ENCODE data around the gene PPP1R12C.
"Not testable (repeated sequence)": the region's sequence is repeated elsewhere in the genome, so short reads cannot be mapped to it uniquely, and the experiment has no call there.

The PPP1R12C gene

DNA sequence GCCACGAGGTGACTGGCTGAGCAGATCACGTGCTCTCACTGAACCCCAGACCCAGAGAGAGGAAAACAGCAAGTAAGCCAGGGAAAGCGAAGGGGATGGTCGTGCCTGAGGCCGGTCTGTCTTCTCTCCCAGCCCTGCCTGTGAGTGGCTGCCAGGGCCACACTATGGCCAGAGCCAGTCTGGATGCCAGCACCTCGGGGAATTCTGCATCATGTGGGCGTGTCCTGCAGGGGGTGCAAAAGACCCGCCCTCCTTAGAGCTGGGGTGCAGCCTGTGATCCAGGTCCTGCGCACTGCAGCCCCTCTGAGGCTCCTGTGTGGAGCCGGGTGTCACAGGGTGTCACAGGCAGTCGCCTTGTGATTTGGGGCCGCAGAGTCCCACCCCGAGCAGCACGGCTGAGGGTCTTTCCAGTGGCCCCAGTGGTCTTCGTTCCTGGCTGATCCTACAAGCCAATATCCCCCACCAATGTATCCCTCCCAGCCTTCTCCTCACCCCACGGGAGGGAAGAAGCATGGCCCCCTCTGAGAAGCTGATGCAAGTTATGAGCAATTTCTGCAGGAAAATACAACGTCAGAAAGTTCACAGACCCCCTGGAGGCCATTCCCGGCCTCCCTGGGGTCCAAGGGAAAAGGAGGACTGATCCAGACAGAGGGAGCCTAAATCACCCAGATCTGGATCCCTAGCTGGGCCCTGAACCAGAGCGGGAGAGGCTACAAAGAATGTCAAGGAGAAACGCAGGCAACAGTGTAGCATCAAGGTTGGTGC lies 7.7 kb downstream of the PPP1R12C start:
- no peak for DNase-seq

DNA sequence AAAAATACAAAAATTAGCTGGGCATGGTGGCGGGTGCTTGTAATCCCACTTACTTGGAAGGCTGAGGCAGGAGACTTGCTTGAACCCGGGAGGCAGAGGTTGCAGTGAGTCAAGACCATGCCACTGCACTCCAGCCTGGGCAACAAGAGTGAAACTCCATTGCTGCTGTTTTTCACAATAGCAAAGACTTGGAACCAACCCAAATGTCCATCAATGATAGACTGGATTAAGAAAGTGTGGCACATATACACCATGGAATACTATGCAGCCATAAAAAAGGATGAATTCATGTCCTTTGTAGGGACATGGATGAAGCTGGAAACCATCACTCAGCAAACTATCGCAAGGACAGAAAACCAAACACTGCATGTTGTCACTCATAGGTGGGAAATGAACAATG lies 10.2 kb downstream of the PPP1R12C start:
- not testable (repeated sequence) for DNase-seq

DNA sequence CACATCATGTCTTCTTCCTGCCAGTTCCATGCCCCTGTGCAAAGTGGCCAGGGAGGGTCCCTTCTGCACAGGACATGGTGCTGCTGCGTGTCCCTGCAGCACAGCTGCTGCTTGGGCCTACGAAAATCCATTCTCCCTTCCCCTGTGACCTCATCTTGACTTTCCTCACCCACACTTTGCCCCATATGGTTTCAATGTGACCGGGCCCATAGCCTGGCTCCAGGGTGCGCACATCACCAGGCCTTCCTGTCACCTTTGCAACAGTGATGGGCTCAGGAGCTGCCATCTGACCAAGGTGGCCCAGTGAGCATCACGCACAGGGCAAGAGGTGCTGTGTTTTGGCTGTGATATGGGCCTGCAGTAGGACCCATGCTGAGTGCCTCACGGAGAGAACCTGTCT lies 10.8 kb downstream of the PPP1R12C start:
- no peak for DNase-seq

DNA sequence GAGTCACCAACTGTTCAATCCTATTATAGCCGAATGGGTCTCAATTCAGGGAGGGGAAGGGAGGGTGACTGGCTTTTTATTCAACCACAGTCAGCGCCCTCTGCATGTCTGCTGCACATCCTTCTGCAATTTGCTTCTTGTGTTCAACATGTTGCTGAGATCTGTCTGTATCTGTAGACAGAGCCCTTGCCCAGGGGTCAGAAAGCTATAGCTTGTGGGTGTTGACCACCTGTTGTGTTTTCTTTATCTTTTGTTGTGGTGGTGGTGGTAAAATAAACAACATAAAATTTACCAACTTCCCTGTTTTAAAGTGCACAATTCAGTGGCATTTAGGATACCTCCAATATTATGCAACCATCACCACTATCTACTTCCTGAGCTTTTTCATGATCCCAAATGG lies 12.2 kb downstream of the PPP1R12C start:
- DNase-seq: no peak

DNA sequence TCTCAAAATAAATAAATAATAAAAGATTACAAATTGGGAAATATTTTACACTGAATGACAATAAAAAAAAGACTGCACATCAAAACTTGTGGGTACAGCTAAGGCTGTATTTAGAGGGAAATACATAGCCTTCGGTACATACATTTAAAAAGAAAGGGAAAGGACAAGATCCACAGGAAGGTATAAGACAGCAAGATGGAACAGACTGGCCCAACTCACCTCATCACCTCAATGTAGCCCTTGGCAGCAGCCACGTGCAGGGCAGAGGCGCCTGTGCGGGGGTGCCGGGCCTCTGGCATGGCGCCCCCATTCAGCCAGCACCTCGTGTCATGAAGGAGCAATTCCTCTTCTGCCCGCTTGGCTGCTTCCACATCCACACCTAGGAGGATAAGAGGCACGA lies 14.2 kb downstream of the PPP1R12C start:
- no peak for DNase-seq

DNA sequence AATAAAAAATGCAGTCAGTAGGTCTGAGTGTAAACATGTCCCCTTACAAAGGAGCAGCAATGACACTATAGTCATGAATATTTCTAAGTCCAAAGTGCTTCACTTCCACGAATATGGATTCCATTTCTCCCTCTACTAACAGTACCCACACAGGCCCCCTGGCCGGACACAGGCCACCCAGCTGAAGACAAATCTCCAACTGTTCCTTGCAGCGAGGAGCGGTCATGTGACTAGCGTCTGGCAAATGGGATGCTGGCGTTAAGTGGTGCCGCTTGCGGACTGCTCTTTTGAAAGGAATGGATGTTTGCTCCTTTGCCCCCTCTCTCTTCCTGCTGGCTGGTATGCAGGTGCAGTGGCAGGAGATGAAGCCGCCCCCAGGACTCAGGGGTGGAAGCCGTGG lies 16.2 kb downstream of the PPP1R12C start:
- DNase-seq: no peak

DNA sequence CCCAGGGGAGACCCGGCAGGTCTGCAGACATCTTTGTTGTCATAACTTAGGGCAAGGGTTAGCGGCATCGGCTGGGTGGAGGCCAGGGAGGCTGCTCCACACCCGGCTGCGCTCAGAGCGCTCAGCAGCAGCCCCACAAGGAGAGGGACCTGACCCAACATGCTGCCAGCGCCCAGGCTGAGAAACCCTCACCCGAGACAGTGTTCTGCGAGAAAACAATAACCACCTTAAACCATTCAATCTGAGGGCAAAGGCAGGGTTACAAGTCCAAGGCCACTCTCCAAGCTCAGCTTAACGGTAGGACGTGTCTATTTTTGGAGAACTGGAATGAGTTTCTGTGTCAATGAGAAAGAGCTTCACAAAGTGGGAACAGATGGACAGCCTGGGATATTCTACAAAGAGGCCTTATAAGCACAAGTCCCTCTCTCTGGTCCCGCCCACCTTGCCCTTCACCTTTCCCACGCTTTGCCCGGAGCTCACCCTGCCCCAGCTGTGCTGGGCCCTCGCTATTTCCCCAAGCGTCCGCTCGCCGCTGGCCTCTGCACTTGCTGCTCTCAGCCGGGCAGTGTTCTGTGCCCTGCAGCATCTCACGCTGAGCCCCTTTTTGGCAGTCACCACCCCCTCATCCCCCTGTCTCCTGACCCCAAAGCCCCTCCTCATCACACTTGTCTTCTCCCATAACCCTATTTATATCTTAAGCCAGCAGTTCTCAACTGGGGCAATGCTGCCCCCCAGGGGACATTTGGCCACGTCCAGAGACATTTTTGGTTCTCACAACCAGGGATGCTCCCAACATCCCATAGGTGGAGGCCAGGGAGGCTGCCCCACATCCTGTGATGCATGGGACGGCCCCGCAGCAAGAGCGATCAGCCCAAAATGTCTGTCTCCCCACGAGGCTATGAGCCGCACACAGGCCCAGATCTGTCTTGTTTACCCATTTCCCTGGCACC lies 17.6 kb downstream of the PPP1R12C start:
- DNase-seq: no peak

DNA sequence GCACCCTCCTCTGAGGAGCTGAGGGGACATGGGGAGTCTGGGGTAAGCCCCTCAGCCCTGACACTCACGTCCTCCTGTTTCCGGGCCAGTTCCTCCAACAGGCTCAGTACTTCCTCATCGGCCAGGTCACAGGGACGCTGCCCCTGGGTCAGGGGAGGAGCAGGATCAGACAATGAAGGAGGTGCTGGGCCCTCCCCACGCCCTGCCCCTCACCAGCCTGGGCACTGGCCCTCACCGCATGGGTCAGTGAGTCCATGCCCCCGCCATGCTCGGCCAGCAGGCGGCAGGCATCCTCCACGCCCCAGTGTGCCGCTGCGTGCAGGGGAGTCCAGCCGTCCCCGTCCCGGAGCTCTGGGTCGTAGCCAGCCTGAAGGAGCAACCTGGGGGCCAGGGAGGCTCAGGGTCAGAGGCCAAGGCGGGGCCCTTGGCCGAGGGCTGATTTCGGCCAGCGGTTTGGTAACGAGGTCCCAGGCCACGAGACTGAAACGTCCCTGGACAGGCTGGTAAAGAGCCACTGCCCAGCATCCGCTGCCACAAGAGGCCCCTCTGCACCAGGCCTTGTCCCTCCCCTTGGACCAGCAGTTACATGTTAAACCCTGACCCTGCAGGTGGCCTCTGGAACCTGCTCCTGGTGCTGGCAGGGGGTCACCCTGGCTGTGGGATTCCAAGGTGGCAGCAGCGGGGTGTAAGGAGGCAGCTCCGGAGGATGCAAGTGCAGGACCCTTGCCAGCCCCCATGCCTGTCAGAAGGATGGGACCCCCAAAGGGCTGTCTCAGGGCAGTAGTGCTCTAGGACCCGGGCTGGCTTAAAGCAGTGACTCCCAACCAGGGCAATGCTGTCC lies 18.5 kb downstream of the PPP1R12C start:
- no peak for DNase-seq

DNA sequence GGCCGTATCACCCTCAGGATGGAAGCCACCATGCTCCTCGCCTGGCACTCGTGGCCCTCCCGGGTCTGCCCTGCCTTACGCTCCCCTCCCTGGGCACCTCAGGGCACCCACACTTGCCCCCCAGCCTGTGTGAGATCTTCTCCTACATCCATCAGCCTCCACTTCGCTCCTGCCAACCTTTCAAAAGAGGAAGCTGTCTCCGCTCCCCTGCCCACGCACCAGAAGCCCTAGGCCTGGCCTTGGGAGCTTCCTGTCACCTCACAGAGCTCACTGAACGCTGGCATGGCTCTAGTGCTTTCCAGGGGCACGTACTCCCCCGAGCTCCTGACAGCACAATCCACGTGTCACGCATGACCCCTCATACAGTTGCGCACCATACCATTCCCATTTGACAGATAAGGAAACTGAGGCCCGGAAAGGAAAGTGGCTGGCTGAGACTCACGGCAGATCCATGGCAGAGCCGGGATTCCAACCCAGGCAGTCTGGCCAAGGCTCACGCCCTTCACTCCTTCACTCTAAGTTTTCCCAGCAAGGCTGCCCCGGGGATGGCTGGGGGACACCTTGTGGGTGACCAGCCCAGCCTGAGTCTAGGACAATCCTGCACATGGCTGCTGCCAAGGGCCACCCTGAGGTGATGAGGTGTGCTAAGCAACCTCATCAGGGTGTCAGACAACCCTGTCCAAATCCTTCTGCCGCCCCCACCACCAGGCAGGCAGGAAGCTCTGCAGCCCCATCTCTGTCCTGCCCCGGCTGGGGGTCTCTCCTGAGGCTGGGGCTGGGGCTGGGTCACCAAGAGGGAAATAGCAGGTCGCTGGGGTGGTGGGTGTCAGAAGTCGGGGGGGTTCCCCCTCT lies 19.3 kb downstream of the PPP1R12C start:
- DNase-seq: no peak

DNA sequence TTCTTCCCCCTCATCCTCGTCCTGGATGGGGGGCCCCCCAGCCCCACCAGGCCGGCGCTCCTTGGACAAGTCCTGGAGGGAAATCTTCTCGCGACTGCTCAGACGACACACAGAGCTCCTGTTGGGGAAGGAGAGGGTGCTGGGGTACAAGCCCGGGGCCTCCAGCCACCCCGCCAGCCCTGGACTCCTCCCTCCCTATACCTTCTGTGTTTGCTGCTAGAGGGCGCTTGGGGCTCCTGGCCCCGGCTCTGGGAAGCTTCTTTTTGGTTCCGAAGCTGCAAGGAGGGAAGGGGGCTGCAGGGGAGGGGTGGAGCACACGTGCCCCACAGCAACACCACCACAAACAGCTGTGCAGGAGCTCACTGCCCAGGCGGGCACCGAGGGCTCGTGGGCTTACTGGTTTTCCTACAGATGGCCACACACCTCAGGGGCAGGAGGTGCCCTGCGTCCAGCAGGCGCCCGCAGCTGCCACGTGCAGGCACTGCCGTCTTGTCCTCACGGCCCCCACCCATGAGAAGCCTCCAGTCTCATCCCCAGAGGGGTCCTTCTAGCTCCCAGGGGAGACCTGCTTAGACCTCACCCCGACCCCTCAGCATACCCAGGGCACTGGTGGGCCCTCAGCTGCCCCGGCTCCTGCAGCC lies 21.3 kb downstream of the PPP1R12C start:
- DNase-seq: no peak

DNA sequence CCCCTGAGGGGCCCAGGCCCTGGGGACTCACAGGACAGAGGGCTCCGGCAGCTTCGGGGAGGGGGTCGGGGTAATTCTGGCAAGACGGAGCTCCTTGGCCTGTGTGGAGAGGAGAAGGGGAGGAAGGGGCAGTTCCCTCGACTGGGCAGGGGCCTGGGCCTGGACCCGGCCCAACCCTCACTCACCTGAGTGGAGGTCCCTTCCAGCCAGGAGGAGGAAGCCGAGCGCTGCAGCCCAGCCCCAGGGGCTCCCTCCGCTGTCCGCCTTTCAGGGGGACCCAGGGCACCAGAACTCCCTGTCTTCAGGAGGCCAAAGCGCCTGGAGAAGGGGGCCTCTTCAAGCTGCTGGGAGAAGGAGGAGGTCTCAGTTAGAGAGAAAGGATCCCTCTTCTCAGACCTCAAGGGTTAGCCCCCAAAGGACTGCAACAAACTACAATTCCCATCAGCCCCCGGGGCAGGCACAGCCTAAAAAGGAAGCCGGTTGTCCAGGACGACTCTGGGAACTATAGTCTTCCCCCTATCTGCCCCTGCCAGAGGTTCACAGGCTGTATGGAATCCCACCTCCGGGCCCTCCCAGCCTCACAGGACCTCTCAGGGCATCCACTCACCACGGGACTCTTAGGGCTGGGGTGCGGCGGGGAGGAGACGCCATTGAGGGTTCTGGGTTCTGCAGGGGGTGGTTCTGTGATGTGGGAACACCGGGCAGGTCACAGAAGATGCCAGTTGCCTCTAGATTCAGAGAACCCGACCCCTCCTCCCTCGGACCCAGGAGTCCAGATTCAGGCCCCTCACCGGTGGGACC lies 22.0 kb downstream of the PPP1R12C start:
- DNase-seq: no peak

DNA sequence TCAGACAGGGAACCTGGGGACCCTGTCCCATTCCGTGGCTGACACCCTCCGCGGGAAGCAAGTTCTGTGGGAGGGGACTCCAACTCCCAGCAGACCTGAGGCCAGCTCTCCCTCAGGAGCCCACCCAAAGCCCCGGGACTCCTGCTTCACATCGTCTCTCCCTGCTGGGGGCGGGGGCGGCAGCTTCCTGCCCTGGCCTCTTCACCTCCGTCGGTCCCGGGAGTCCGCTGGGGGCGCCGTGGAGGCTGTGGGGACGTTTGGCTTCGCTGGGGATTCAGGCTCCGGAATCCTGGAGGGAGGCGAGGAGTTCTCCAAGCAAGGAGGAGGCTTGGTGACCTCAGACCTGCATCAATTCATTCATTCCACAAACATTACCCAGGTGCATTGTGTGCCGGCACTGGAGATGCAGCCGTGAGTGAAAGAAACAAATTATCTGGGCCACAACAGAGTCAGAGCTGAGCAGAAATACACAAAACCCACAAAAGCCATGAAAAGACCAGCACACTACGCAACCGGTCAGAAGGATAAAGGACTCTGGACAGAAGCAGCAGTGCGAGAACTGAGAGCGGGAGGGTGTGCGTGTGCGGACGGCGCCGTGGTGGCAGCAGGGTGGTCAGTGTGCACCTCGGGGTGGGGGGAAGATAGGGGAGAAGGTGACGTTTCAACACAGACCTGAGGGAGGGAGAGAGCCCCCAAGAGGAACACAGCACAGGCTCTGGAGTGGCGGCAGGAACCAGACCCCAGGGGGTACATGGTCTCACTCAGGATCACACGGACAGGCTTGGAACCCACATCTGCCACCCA lies 22.8 kb downstream of the PPP1R12C start:
- DNase-seq: no peak

DNA sequence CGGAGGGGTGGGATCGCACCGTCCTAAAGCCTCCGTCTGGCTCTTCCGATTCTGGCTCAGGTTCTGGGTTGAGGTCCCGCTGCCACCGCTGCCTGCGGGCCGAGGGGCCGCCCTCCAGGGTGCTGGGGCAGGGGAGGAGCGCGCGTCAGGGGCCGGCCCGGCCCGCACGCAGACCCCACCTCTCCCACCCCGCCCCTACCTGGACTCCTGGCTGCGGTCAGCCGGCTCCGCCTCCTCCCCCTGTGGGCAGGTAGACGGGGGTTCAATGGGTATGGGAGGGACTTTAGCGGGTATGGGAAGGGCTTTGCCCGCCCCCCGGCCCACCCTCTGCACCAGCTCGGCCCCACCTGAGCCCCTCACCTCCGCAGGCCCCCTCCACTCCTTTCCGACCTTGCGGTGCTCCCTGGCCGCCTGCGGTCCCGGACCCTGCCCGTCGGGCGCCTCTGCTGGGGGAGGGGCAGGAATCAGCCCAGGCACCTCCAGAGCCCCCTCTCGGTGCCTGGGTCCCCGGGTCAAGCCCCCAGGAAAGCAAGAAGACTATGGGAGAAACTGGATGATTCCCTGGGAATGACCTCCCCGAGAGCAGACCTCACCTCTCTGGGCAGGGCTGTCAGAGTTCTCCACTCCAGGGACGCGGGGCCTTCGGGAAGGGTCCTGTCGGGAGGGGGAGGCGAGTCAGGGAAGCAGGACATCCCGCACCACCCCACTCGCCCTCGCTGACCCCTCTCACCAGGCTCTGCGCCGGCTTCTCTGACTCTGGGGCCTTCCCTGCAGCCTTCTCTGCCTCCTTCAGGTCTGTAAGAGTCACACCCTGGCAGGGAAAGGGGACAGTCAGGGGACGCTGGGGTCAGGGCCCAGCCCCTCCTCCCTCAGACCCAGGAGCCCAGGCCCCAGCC lies 24.8 kb downstream of the PPP1R12C start:
- DNase-seq: no peak

DNA sequence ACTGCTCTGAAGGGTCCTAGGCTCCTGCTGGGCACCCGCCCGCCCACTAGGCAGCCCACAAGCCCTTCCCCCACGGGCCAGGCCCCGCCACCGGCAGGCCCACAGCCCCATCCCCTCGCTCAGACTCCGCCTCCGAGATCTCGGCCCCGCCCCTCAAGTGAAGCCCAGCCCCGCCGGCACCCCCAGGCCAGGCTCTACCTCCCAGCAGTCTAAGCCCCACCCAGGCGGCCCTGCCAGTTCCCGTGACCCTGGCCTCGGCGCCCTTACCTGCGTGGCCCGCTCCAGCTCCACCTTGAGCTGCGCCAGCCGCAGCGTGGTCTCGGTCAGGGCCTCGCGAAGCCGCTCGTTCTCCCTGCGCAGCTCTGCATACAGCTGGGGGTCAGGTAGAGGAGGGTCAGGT lies 25.5 kb downstream of the PPP1R12C start:
- no peak for DNase-seq

DNA sequence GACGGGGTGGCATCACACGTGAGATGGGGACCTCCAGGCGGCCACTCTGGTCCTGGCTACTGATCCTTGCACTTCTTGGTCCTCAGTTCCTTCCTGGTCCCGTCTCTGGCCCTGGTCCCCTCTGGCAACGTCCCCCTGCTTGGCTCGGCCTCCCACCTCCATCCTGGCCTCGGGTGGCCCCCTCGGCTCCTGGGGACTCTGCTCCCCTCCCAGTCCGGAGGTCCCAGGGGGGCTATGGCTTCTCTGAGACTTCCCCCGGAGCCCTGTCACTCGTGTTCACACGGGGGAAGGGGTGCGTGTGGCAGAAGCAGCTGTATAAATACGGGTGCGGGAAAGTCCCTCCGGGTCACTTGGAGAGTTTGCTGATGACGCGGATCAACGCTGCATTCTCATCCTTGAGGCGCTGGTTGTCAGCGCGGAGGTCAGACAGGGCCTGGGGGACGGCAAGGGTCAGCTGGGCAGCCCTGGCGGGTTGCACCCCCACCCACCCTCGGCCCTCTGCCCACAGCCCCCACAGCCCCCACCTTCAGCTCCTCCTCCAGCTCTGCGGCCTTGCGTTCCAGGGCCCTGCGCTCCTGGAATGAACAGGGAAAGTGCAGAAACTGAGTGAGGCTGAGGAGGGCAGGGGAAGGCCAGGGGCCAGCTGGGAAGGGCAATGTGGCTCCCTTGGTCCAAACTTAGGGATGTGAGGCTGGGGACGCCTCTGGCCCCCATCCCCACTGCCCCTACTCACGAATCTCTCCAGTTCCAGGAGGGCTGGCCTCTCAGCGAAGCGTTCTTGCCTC lies 26.1 kb downstream of the PPP1R12C start:
- DNase-seq: no peak

DNA sequence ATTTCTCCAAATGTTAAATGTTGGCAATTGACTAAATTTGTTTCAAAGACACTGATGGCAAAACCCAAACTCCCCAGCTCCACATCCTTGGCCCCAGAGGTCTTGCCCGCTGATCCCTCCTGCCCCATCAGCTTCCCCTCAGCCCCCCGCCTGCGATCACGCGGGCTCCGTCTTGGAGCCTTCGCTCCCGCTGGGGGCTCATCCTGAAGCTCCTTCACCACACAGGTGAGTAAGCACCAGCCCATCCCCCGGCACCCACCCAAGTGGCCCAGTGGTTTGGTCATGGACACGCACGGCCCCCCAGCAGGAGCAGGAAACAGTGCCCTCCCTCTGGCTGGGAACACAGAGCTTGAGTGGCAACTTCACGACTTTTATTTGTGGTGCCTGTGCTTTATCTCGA lies 26.9 kb downstream of the PPP1R12C start:
- no peak for DNase-seq

DNA sequence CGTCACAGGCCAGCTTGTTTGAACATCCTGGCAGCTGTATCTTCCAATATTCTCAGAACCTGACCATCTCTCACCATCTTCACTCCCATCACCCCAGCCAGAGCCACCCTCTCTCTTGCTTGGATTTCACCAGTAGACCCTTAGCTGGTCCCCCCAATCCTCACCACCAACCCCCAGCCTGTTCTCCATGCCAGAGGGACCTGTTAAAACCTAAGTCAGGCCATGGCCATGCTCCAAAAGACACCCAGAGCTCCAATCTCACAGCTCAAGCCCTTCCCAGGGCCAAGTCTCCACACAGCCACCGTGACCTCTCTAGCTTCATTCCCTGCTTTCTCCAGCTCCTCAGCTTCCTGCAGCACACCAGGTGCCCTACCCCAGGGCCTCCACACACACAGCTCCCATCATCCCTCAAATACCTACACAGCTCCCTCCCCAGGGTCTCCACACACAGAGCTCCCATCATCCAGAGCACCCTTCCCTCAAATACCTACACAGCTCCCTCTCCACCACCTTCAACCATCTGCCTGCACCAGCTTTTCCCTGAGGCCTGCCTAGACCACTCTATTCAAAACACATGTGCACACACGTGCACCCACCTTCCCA lies 28.0 kb downstream of the PPP1R12C start:
- no peak for DNase-seq
